HG03280 (cell line): ENCODE results near the gene KRTAP19-4.
"Not testable (repeated sequence)": the region's sequence is repeated elsewhere in the genome, so short reads cannot be mapped to it uniquely, and the experiment has no call there.

Experiments
- ATAC-seq: cut with Tn5 transposase; IDR thresholded peaks from one replicate; pipeline ENCODE4 v1.9.1; 2021; ENCODE audit warnings: mild to moderate bottlenecking, moderate library complexity; ENCODE audit not compliant: unreplicated experiment

The KRTAP19-4 gene

GRCh38 chr21:30497065-30497464 lies at the start of gene KRTAP19-4:
Gene KRTAP19-4 (minus strand): TSS chr21:30497165. CDS start chr21:30497110, 55 bp downstream.
- ATAC-seq: no peak

GRCh38 chr21:30541764-30542163 lies 44.8 kb upstream of the KRTAP19-4 start, which contains the start of gene KRTAP19-6:
Gene KRTAP19-6 (minus strand): TSS chr21:30541864. CDS start chr21:30541833, 31 bp downstream.
- no peak for ATAC-seq

- no peak for ATAC-seq
Observed at GRCh38 chr21:30518876-30519275, 21.9 kb upstream of the KRTAP19-4 start.

GRCh38 chr21:30515681-30516080 lies 18.7 kb upstream of the KRTAP19-4 start:
- no peak for ATAC-seq

- not testable (repeated sequence) for ATAC-seq
Observed at GRCh38 chr21:30505621-30506205, 8.7 kb upstream of the KRTAP19-4 start.

GRCh38 chr21:30502041-30502440 lies 5.1 kb upstream of the KRTAP19-4 start, which contains the start of gene KRTAP19-5:
Gene KRTAP19-5 (minus strand): TSS chr21:30502141. CDS start chr21:30502090, 51 bp downstream.
- no peak for ATAC-seq

- no peak for ATAC-seq
Observed at GRCh38 chr21:30491963-30492428, 5.0 kb downstream of the KRTAP19-4 start, which contains the start of gene KRTAP19-3. Gene KRTAP19-3 (minus strand): TSS chr21:30492013. CDS start chr21:30491957, 56 bp downstream.

GRCh38 chr21:30487336-30487735 lies 9.6 kb downstream of the KRTAP19-4 start, which contains the start of gene KRTAP19-2:
Gene KRTAP19-2 (minus strand): TSS chr21:30487436. CDS start chr21:30487348, 88 bp downstream.
- ATAC-seq: no peak

- no peak for ATAC-seq
Observed at GRCh38 chr21:30486180-30486579, 10.8 kb downstream of the KRTAP19-4 start.

GRCh38 chr21:30482130-30482529 lies 14.8 kb downstream of the KRTAP19-4 start:
- no peak for ATAC-seq

GRCh38 chr21:30480145-30480544 lies 16.8 kb downstream of the KRTAP19-4 start, which contains the start of gene KRTAP19-1:
Gene KRTAP19-1 (minus strand): TSS chr21:30480367. CDS start chr21:30480317, 50 bp downstream.
- ATAC-seq: no peak

- ATAC-seq: no peak
Observed at GRCh38 chr21:30479259-30479658, 17.7 kb downstream of the KRTAP19-4 start.

- no peak for ATAC-seq
Observed at GRCh38 chr21:30478004-30478403, 19.0 kb downstream of the KRTAP19-4 start.

GRCh38 chr21:30468900-30469714 lies 27.9 kb downstream of the KRTAP19-4 start:
- no peak for ATAC-seq

- ATAC-seq: no peak
Observed at GRCh38 chr21:30463713-30464112, 33.3 kb downstream of the KRTAP19-4 start.

GRCh38 chr21:30448514-30448913 lies 48.5 kb downstream of the KRTAP19-4 start:
- ATAC-seq: no peak

GRCh38 chr21:30447056-30447455 lies 49.9 kb downstream of the KRTAP19-4 start:
- no peak for ATAC-seq
